GM15510 (cell line): Measurements from ENCODE around the gene ITGB7.

Experiments
- POLR2A ChIP-seq: IDR thresholded peaks from 3 replicates; pipeline ENCODE4 v1.6.1; 2011; ENCODE audit warnings: borderline replicate concordance; ENCODE audit not compliant: insufficient read length; ENCODE audit errors: extremely low read depth

Gene ITGB7

DNA sequence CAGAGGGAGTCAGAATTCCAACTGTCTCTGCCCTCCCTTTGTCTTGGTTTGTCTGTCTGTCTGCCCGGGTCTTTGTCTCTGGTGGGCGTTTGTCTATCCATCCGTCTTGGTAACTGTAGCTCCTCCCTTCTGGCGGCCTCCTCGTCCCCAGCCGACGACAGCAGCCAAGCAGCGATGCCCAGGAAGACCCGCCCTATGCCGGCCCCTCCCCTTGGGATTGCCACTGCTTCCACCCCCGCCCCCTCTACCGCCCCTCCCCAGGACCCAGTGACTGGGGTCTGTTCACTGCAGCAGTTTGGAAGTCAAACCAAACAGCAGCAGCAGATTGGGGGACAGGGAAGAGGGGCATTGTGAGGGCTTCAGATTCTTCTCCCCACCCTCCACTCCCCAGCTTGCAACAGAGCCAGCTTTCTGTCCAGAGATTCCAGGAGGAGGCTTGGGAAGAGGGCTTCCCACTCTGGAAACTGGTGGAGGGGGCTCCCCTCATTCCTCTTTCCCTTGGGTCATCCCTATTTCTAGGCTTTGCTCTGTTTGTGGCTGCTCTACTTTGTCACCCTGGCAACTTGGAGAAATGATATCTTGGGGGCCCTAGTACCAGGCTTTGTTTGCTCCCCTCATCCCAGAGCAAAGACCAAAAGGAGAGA is 27.3 kb upstream of the ITGB7 start:
- no peak for TF ChIP-seq POLR2A

DNA sequence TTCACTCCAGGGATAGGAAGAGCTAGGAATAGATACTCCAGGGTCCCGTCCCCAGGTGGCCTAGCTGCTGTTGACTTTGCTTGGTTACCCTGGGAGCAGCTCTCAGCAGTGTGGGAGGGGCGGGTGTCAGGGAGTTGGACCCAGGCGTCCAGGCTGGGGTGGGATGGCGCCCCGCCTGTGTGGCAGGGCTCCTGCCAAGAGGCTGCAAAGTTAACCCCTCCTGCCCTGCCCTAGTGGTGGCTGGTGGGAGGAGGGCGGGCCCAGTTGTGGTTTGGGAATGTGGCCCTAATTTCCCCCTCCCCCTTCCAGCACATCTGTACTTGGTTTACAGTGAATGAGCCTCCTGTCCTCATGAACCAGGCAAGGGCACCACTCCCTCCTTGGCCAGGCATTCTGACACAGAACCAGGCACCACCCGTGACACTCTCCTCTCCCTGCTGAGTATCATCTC is 26.6 kb upstream of the ITGB7 start:
- no peak for TF ChIP-seq POLR2A

DNA sequence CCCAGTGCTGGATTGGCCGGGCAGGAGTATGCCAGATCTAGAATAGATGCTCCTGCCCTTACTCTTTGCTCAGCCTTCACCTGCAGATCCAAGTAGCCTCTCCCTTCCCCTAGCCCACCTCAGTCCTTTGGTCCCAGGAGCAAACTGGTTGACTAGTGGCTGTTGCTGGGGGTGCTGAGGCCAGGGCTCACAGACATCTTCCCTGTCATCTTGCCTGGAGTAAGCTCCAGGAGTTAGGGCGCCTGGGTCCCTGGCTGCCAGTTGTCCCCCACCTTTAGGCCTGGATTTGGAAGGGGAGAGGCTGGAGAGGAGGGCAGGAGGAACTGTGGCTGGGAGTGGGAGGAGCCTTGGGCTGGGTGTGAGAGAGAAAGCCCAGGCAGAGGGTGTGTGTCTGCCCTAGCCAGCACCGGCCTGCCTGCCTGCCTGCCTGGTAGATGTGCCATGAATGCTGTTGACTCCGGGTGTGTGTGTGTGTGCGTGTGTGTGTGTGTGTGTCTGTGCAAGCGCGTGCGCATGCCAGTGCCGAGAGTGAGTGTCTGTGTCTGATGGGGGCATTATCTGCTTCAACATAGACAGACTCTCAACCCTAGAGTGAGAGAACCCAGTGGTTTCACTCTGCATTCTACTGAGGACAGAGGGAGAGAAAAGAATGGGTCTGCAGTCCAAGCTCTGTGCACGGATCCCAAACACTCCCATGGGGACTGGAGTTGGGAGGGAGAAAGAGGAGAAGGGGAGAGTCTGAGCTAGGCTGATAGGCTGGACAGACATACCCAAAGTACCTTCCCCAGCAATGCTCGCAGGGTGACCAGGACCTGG is 25.8 kb upstream of the ITGB7 start:
- TF ChIP-seq POLR2A: no peak

DNA sequence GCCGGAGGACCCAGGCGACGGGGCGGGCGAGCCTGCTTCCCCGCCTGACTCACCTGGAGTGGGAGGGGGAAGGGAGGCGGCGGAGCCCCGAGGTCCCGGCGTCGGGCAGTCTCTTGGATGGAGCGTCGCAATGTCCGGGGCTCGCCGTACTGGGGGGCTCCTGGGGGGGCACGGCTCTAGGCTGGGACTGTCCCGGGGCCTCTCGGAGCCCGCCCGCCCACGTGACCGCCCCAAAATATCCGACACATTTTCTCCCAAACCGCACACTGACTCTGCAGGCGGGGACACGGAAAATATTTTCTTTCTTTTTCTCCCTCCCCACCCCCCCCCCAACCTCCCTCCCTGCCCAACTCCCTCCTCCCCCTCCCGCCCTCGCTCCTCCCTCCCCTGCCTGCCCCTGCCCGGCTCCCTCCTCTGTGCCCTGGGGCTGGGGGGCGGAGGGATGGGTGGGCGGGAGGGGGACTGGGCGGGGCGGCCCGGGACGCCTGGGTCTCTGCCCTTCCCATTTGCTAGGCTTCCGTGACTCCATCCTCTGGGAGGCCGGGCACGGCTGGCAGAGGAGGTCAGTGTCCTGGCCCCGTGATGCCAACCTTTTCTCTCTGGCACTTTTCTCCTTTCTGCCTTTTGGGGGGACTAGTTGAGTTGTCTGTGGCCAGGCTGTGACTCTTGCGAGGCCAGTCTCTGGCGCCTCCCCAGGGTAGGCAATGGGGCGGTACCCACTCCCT is 25.0 kb upstream of the ITGB7 start, which contains the start of gene RARG:
TSS of gene RARG (minus strand) at position 289 of the 725 bp plus-strand sequence. CDS start 4,664 bp downstream, outside the sequence.
- no peak for TF ChIP-seq POLR2A

DNA sequence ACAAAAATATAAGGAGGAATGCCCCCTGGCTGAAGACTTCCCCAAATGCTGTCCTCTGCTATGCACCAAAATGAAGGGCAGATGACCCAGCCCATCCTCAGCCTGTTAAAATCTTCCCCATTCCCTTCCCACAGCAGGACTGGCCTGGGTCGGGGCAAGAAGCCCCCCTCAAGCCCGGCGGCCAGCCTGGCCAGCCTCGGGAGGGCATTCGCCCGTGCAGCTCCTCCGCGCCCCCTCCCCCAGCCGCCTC is 24.5 kb upstream of the ITGB7 start:
- TF ChIP-seq POLR2A: no peak

DNA sequence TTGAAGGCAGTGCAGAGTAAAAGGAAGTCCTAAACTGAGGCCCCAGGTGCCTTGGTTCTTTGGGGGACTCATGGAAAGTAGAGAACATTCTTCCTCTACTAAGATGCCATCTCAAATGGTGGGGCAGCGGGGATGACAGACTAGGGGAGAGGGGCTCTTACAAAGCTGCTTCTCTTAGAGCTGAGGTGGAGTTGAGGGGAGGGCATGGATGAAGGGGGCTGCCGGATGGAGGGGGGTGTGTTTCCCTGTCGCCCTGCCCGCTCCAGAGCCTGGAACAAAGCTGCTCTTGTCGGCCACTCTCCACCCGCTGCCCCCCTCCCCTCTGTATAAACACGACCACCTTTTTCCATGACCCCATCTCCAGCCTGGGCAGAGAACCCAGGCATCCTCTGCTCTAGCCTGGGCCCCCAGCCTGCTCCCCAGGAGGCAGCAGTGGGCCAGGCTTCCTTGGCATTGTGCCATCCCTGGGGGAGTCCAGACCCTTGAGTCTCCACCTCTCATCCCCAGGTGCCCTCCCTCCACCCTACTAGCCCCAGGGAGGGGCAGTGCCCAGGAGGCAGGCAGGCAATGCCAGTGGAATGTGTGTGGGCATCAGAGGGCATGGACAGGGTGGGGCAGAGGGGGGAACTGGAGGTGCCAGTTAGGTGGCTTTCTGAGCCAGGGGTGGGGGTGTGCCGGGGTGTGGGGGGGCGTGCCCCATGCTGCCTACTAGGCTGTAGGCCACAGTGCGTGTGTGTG is 23.2 kb upstream of the ITGB7 start:
- TF ChIP-seq POLR2A: no peak

DNA sequence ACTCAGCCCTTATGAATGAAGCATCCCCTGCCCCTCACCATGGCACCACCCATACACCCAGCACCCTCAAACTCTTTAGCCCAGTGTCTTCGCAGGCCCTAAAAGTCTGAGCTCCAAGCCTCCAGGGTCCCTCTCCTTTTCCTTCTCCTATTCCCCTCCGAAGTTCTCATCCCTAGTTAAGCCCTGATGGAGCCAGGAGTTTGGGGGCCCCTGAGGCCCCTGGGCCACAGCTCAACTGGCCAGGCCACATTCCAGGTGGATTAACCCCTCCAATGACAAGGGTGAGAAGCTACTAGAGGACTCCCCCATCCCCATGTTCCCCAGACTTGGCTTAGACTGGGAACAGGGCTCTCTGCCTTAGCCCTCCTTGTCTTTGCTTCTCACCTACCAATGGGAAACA is 22.4 kb upstream of the ITGB7 start:
- no peak for TF ChIP-seq POLR2A

DNA sequence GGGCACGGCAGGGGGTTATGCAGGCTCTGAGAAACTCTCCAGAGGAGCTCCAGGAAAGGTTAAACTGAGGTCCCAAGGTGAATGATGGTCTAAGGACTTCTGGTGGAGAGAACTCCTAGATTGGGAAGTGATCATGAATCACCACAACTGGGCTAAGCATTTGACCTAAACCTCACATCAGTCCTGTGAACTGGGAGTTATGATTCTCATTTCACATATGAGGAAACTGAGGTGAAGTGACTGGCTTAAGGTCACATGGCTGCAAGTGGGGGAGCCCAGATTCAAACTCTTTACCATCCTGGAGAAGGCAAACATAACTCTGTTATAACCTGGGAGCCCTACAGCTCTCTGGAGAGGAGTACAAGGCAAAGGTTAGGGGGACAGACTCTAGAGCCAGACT is 20.8 kb upstream of the ITGB7 start:
- no peak for TF ChIP-seq POLR2A

DNA sequence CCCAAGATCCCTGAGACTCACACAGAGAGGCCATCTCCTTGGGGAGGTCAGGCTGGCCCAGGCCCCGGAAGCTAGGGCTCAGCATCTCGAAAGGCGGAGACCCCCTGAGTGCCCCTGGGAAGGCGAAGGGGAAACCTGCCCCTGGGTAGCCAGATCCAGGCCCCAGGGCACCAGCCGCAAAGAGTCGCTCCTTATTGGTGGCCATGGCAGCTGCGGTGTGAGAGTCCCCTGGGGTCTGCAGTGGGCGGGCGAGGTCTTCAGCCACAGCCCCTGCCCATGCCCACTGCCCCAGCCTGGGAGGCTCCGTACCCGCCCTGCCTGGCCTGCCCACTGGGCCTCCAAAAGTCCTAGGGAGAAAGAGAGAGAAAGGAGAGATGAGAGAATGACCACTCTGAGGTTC is 20.3 kb upstream of the ITGB7 start:
- no peak for TF ChIP-seq POLR2A

DNA sequence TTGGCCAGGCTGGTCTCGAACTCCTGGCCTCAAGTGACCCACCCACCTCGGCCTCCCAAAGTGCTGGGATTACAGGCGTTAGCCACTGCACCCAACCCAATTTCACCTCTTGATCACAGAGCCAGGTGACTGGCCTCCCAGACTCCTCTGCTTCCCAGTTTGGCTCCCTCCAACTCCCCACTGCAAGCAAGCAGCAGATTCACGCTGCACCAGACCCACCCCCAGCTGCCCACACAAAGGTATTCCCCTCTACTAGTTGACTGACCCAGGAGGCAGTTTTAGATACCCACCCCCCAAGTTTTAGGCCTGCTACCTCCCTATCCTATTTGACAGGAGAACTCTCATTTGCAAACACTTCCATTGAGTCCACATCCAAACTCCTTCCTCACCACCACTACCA is 19.8 kb upstream of the ITGB7 start:
- no peak for TF ChIP-seq POLR2A

DNA sequence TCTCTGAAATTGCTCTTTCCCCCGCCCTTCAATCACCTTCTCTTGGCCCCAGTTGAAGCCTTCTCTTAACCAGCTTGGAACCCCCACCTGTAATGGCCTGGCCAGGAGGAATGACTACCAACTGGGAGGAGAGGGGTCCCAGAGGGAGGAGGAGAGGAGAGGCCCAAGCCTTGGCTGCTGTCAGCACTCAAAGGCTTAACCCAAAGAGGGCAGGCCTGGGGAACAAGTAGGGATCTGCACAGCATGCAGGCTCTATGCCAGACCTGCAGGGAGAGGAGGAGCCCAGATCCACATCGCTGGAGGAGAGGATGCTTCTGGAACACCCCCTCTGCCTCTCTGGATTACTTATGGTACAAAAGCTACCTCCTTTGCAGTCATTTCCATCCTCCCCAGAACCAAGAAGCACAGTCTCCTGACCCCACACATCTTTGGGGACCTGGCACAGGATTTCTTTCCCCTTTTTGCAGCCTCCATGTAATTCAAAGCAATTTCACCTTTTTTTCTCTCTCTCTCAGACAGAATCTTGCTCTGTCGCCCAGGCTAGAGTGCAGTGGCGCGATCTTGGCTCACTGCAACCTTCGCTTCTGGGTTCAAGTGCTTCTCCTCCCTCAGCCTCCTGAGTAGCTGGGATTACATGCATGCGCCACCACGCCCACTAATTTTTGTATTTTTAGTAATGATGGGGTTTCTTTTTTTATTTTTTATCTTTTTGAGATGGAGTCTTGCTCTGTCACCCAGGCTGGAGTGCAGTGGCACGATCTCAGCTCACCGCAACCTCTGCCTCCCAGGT is 18.8 kb upstream of the ITGB7 start:
- TF ChIP-seq POLR2A: no peak

DNA sequence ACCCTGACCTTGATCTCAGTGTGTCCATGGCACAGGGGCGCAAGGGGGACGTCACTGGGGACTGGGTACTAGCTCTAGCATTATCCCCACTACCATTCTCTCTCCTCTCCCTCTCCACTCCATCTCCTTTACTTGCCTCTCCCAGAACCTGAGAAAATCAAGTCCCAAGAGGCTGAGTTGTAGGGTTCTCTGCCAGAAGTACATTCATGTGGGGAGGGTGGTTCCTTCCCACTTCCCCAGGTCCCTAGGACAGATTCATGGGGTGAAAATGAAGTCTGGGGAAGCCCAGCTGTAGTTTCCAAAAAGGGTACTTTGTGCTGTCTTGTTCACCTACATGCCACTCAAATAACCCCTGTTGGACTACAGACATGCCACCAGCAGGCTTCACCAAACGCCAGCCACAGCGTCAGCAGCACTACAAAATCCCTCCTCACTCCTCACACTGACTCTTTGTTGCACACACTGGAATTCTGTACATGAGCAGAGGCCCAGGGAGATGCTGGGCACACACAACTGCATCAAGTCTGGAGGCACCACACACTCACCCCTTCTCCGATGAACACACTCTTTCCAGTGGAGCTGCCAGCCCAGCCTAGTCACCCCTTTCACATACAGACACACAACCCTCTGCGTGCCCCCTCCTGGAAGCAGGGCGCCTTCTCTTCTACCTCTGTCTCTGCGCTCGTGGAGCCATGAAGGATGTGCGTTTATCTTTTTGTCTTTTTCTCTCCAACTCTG is 18.0 kb upstream of the ITGB7 start:
- no peak for TF ChIP-seq POLR2A

DNA sequence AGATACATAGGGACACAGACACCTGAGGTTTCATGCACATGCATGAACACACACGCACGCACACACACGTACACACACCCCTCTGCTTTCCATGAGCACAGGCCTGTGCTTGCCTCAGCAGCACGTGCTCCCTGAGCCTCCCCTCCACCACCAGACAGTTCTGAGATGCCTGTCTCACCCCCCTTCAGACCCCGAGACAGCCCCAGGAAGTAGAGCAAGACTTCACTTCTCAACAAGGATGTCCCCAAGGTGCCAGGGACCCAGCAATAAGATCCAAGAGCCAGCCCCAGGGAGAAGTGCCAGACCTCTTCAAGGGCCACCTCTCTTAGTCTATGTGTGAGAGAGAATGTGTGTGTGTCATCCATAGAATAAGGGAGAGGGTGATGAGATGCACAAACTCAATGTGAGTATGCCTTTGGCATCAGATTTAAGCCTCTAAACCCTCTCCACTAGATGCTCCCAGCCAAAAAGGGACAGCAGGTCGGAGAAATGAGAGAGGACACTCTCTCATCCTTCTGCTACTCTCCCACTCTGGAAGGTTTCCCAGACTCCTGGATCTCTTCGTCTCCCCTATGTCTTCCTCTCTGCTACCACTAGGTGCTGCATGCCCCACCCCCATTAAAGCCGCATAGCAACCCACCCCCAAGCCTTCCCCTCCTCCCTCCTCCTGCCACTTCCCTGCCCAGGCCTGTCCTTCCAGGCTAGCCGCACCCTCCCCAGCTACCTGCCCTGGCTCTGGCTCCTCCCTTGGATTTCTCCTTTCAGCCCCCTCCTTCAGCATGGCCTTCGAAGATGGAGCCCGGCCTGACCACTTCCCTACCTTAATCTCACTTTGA is 17.2 kb upstream of the ITGB7 start:
- TF ChIP-seq POLR2A: no peak
